SK-N-MC (cell line): ENCODE results near the gene LEAP2.

Experiments
- DNase-seq: peaks from one replicate; pipeline ENCODE4 v3.0.0-alpha.2; 2011; ENCODE audit warnings: low read depth, low spot score
- H3K27ac ChIP-seq: fragments of 200-600 bp; sonication (generic); 2 replicates; pipeline ENCODE4 v1.5.1; 2016; ENCODE audit warnings: mixed run types
- H3K36me3 ChIP-seq: fragments of 200-600 bp; sonication (generic); 2 replicates; pipeline ENCODE4 v1.6.1; 2017; ENCODE audit warnings: antibody characterized with exemption, low read length, mixed read lengths; ENCODE audit not compliant: insufficient read depth
- H3K4me3 ChIP-seq: fragments of 200-600 bp; sonication (generic); 2 replicates; pipeline ENCODE4 v1.5.1; 2016
- H3K9ac ChIP-seq: fragments of 200-600 bp; sonication (generic); 2 replicates; pipeline ENCODE4 v1.8.0; 2017; ENCODE audit warnings: mixed run types, mixed read lengths; ENCODE audit not compliant: insufficient read length
- H3K9me3 ChIP-seq: fragments of 200-600 bp; sonication (generic); 2 replicates; pipeline ENCODE4 v1.6.1; 2017; ENCODE audit warnings: low read depth, mild to moderate bottlenecking, antibody characterized with exemption, low read length, moderate library complexity, mixed read lengths
- EZH2 ChIP-seq: fragments of 200-600 bp; sonication (generic); IDR thresholded peaks from one replicate; pipeline ENCODE4 v1.6.1; 2017; ENCODE audit warnings: antibody characterized with exemption
- FOXP2 ChIP-seq: optimal IDR thresholded peaks from 2 replicates; pipeline ENCODE3; 2011; ENCODE audit warnings: mild to moderate bottlenecking, moderate library complexity; ENCODE audit not compliant: insufficient read depth; ENCODE audit errors: extremely low read length, control extremely low read depth
- POLR2AphosphoS5 ChIP-seq: IDR thresholded peaks from 2 replicates; pipeline ENCODE4 v1.6.1; 2012; ENCODE audit warnings: mild to moderate bottlenecking, low read depth, low read length, borderline replicate concordance

Gene LEAP2

GRCh38 chr5:132867046-132867451 lies 6.4 kb upstream of the LEAP2 start:
- H3K27ac ChIP-seq: peak overlapping the region; percentile 87
- H3K36me3 ChIP-seq: peaks cover 33% of the 10 kb centered on the region
- H3K4me3 ChIP-seq: peak overlapping the region; percentile 95
- H3K9me3 ChIP-seq: no peaks in the 10 kb centered on the region
- peak overlapping the region; percentile 98 for H3K9ac ChIP-seq
- DNase-seq: no peak
- TF ChIP-seq POLR2AphosphoS5: no peak
- no peak for TF ChIP-seq FOXP2
- TF ChIP-seq EZH2: no peak

GRCh38 chr5:132868754-132869153 lies 4.7 kb upstream of the LEAP2 start:
- Histone ChIP-seq H3K4me3 (no peak overlapping the region), H3K9ac (no peak overlapping the region), H3K36me3 (peaks cover 40% of the 10 kb centered on the region), H3K9me3 (no peaks in the 10 kb centered on the region), H3K27ac (no peak overlapping the region)
- TF ChIP-seq EZH2: no peak
- TF ChIP-seq POLR2AphosphoS5: 0 out of 2 replicates have a peak, but pooled peaks have one; percentile 15
- no peak for DNase-seq

- Histone ChIP-seq H3K4me3 (no peak overlapping the region), H3K9ac (no peak overlapping the region), H3K36me3 (peaks cover 46% of the 10 kb centered on the region), H3K9me3 (no peaks in the 10 kb centered on the region), H3K27ac (no peak overlapping the region)
- DNase-seq: no peak
- no peak for TF ChIP-seq EZH2
Observed at GRCh38 chr5:132870801-132871200, 2.7 kb upstream of the LEAP2 start.

- H3K36me3 ChIP-seq: peaks cover 51% of the 10 kb centered on the region
Observed at GRCh38 chr5:132871459-132872284, 1.8 kb upstream of the LEAP2 start.

GRCh38 chr5:132872788-132873118 lies 715 bp upstream of the LEAP2 start:
- no peak for DNase-seq
- Histone ChIP-seq H3K27ac (no peak overlapping the region), H3K4me3 (no peak overlapping the region), H3K36me3 (peaks cover 56% of the 10 kb centered on the region), H3K9ac (no peak overlapping the region), H3K9me3 (no peaks in the 10 kb centered on the region)
- no peak for TF ChIP-seq POLR2AphosphoS5
- TF ChIP-seq EZH2: no peak
- no peak for TF ChIP-seq FOXP2

More at GRCh38 chr5:132871459-132872284, 1.8 kb upstream of the LEAP2 start:
- no peak for DNase-seq
- no peak overlapping the region; the same call in 1 of the 2 replicates for H3K27ac ChIP-seq
- H3K4me3 ChIP-seq: no peak overlapping the region
- no peak for TF ChIP-seq EZH2
- no peak for TF ChIP-seq POLR2AphosphoS5
- TF ChIP-seq FOXP2: no peak
- H3K9ac ChIP-seq: no peak overlapping the region
- H3K9me3 ChIP-seq: no peaks in the 10 kb centered on the region

- no peak overlapping the region for H3K9ac ChIP-seq
- peaks cover 56% of the 10 kb centered on the region for H3K36me3 ChIP-seq
- TF ChIP-seq FOXP2: no peak
Observed at GRCh38 chr5:132873930-132874271, 433 bp downstream of the LEAP2 start.

GRCh38 chr5:132876020-132876759 lies 2.7 kb downstream of the LEAP2 start:
- Histone ChIP-seq H3K36me3 (peaks cover 59% of the 10 kb centered on the region), H3K9ac (no peak overlapping the region), H3K4me3 (no peak overlapping the region), H3K9me3 (no peaks in the 10 kb centered on the region), H3K27ac (no peak overlapping the region)
- no peak for DNase-seq
- no peak for TF ChIP-seq FOXP2
- no peak for TF ChIP-seq POLR2AphosphoS5
- TF ChIP-seq EZH2: no peak

More at GRCh38 chr5:132873930-132874271, 433 bp downstream of the LEAP2 start:
- DNase-seq: no peak
- Histone ChIP-seq H3K4me3 (no peak overlapping the region), H3K27ac (no peak overlapping the region), H3K9me3 (no peaks in the 10 kb centered on the region)

- Histone ChIP-seq H3K36me3 (peaks cover 62% of the 10 kb centered on the region), H3K4me3 (no peak overlapping the region), H3K9me3 (no peaks in the 10 kb centered on the region), H3K27ac (no peak overlapping the region), H3K9ac (no peak overlapping the region)
- DNase-seq: no peak
- TF ChIP-seq EZH2 (no peak), FOXP2 (no peak), POLR2AphosphoS5 (no peak)
Observed at GRCh38 chr5:132877466-132877865, 4.0 kb downstream of the LEAP2 start.

GRCh38 chr5:132877938-132878337 lies 4.5 kb downstream of the LEAP2 start:
- Histone ChIP-seq H3K9ac (no peak overlapping the region), H3K27ac (no peak overlapping the region), H3K9me3 (no peaks in the 10 kb centered on the region), H3K4me3 (no peak overlapping the region), H3K36me3 (peaks cover 61% of the 10 kb centered on the region)
- no peak for TF ChIP-seq EZH2
- no peak for TF ChIP-seq POLR2AphosphoS5
- no peak for TF ChIP-seq FOXP2
- DNase-seq: no peak
